ENCODE data around the gene TSHR.

TSHR gene

DNA sequence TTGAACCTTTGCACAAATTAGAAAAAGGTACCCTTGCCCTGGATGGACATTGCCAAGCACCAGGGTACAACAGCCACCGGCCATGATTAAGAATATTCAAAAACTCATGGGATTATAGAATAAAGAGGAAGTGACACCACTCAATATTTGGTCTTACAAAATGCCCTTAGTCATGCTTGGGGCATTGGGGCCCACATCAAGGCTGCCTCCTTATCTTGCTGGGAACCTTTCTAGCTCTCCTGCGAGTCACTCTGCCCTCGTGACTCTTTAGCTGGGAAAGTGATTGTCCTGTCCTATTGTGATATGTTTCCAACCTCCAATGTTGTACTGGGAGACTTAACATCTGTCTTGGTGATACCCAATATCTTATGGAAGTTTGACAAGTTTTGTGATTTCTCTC, 207.5 kb downstream of the TSHR start:
- Histone ChIP-seq H3K27ac (no peak overlapping the region), H3K4me3 (no peak overlapping the region)

- Histone ChIP-seq H3K4me3 (no peak overlapping the region), H3K27ac (no peak overlapping the region)
These were observed 208.8 kb downstream of the TSHR start for GRCh38 chr14:81164167-81164774.

DNA sequence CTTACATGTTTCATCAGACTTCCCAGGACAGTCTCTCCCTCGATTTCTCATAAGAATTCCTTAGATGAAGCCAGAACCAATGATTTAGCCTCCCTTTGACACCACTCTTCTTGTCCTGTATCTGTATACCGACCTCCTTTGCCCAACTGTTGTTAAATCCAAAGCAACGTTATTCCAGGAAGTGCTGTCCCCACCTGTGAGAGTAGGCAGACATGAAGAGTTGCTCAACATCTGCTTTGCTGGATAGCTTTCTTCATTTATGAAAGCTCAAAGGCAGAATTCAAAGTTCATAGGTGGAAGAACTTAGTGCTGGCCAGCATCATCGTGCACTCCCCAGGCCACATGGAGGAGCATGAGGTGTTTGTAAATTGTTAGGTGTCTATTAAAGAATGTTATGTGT, 209.8 kb downstream of the TSHR start:
- Histone ChIP-seq H3K27ac (peak overlapping the region in 1 of 21 experiments; percentile 28), H3K4me3 (no peak overlapping the region)

- no peak overlapping the region for H3K4me3 ChIP-seq
- H3K27ac ChIP-seq = no peak overlapping the region
These were observed 210.7 kb downstream of the TSHR start for GRCh38 chr14:81166121-81166520.

DNA sequence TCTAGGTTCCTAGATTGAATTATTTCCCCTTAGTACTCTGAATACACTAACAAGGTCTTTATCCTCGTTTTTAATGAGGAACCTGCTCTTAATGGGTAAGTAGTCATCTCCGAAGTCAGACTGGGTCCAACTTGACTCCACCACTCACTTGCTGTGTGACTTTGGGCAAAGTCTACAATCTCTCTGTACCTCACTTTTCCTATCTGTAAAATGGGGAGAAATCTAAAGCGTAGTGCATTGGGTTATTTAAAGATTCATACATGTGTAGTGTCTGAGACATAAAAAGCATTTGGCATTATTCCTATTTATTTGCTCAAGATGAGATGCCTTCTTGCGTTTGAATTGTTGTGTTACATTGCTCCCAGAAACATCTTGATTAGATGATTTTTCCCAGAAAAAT, 213.8 kb downstream of the TSHR start:
- peak overlapping the region in 15 of 21 experiments; percentile 71 to 97 (median 86) for H3K27ac ChIP-seq
- H3K4me3 ChIP-seq = peak overlapping the region in 4 of 7 experiments; percentile 44 to 77 (median 56)

DNA sequence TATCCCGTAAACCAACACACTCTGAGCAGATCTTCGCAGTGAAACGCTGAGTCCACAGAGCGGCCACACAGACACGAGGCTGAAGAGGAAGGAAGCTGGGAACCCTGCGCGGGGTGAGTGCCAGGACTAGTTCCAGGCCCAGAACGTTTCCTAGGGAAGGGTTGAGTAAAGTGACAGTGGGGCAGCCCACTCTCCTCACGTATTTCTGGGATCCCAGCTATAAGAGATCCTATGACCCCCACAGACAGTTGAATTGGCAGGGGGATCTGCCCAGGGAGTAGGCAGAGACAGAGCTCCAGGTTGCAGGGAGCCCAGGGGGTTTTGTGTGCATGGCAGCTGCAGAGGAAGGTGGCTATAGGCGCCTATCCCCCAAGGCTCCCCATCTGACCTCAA, 214.3 kb downstream of the TSHR start:
- peak overlapping the region; percentile 42 to 77 (median 45) for H3K4me3 ChIP-seq
- H3K27ac ChIP-seq = peak overlapping the region in 20 of 21 experiments; percentile 71 to 97 (median 89)

- Histone ChIP-seq H3K27ac (peak overlapping the region in 20 of 21 experiments; percentile 71 to 97 (median 89)), H3K4me3 (peak overlapping the region; percentile 42 to 77 (median 45))
These were observed 214.8 kb downstream of the TSHR start for GRCh38 chr14:81170104-81170828.

GRCh38 chr14:81170829-81171195, 215.4 kb downstream of the TSHR start:
- peak overlapping the region in 19 of 21 experiments; percentile 40 to 97 (median 91) for H3K27ac ChIP-seq
- peak overlapping the region in 5 of 7 experiments; percentile 42 to 77 (median 65) for H3K4me3 ChIP-seq

DNA sequence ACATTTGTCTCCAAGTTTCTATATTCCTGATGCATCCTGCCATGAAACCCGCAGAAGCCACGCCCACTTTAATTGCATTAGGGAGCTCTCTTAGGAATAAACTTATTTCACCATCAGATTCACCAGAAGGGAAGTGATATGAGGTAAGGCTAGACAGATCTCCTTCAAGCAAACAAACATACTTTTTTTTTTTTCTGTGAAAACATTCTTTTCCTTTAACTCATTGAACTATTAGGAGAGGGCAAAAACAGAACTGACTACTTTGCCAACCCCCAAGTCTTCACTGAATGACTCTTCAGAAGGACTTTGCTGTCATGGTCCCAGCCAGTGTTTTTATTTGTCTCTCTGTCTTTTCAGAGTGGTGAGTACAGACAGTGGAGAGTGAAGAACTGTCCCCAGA, 216.9 kb downstream of the TSHR start:
- no peak overlapping the region for H3K27ac ChIP-seq
- H3K4me3 ChIP-seq = no peak overlapping the region

DNA sequence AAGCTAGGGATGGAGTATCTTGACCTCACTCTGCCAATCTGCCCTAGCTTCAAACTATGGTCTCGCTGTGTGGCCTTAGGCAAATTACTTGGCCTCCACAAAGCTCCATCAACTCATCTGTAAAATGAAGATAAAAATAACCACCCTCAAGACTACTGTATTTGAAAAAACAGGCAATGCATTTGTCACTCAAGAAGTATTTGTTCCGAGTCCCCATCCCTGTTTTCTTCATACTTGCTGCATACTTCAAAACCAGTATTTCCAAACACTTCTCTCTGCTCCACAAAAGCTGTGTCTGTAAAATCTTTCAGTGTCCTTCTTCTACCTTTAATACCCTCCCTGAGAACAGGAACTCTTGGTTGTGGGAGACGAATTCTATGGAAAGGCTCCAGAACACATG, 217.5 kb downstream of the TSHR start:
- Histone ChIP-seq H3K27ac (no peak overlapping the region), H3K4me3 (no peak overlapping the region)

GRCh38 chr14:81176241-81176640, 220.8 kb downstream of the TSHR start:
- Histone ChIP-seq H3K27ac (peak overlapping the region in 3 of 21 experiments; percentile 0 to 72 (median 26)), H3K4me3 (no peak overlapping the region)

DNA sequence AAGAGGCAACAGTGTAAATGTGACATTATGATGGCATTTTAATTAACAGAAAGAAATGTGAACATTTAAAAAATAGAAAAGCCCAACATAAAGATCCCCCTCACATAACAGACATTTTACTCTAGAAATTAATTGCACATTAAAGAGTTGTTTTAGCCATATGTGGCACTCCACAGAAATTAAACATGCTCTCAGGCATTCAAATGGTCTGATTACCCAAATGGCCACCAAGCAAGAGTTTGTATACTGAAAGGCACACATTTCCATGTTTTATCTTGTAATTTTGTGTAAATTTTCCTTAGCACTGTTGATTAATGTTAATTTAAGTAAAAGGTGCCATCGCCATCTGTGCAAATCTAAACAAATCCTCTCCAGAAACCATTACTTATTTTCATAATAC, 221.8 kb downstream of the TSHR start:
- no peak overlapping the region for H3K4me3 ChIP-seq
- peak overlapping the region in 10 of 21 experiments; percentile 0 to 72 (median 25) for H3K27ac ChIP-seq

- peak overlapping the region in 5 of 21 experiments; percentile 1 to 72 (median 26) for H3K27ac ChIP-seq
These were observed 222.6 kb downstream of the TSHR start for GRCh38 chr14:81178063-81178462.

GRCh38 chr14:81179631-81180030, 224.2 kb downstream of the TSHR start:
- H3K4me3 ChIP-seq = no peak overlapping the region
- peak overlapping the region in 1 of 21 experiments; percentile 40 for H3K27ac ChIP-seq

More at GRCh38 chr14:81178063-81178462, 222.6 kb downstream of the TSHR start:
- H3K4me3 ChIP-seq = no peak overlapping the region

DNA sequence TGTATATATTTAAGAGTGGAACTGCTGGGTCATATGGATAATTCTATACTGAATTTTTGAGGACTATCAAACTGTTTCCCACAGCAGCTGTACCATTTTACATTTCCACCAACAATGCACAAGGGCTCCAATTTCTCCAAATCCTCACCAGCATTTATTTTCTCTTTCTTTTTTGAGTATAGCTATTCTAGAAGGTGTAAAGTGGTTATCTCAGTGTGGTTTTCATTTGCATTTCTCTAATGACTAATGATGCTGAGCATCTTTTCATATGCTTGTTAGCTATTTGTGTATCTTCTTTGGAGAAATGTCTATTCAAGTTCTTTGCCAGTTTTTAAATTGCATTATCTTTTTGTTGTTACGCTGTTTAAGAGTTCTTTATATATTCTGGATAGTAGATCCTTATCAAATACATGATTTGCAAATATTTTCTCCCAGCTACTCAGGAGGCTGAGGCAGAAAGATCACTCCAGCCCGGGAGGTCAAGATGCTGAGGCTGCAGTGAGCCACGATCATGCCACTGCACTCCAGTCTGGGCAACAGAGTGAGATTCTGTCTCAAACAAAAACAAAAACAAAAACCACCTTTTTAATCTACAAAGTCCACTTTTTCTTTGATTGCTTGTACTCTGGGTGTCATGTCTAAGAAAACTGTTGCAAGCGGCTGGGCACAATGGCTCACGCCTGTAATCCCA, 232.6 kb downstream of the TSHR start:
- Histone ChIP-seq H3K27ac (no peak overlapping the region), H3K4me3 (no peak overlapping the region)

DNA sequence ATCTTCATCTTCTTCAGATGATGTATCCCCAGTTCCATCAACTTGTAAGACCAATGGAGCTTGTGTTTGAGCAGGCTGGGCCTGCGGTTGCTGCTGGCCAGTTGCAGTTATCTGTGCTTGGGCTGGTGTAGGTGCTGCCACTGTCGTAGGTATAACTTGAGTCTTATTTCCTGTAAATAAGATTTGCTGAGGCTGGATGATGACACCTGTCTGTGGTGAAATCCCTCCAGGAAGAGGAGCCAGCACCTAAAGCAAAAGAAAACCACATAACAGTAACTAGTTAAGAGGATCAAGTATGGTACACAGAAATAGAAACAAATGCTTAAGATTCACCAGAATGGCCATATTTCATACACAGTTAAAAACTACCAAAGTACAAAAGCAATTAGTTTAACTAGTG, 237.2 kb downstream of the TSHR start:
- H3K27ac ChIP-seq = no peak overlapping the region
- H3K4me3 ChIP-seq = no peak overlapping the region

DNA sequence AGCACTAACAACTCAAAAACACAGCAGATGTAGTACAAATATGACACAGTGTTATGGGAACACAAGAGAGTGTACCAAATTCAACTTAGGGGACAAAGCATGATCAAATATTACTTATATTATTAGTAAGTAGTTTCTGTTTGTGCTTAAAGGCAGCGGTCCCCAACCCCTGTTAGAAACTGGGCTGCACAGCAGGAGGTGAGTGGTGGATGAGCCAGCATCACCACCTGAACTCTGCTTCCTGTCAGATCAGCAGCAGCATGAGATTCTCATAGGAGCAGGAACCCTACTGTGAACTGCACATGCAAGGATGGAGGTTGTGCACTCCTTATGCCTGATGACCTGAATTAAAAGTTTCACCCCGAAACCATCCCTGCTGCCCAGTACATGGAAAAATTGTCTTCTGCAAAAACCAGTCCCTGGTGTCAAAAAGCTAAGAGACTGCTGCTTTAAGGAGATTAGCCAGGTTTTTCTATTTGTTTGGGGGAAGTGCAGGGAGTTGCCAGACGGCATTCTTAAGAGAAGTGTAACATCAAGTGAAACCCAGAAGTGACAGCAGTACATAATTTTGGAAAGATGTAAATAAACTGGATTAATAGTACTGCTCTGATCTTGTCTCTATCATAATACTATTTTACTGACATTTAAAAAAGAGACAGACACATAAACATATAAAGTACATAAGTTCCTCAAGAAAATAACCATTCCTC, 238.7 kb downstream of the TSHR start:
- Histone ChIP-seq H3K27ac (no peak overlapping the region), H3K4me3 (no peak overlapping the region)

Data from skin epidermis (tissue), 12 donors.